H1 (cell line): ENCODE data around the gene PCSK4.

ENCODE experiments used
- CEBPB ChIP-seq: IDR thresholded peaks from 2 replicates; pipeline ENCODE4 v1.6.1; 2012; ENCODE audit warnings: low read depth, low read length
- CREB1 ChIP-seq: IDR thresholded peaks from 2 replicates; pipeline ENCODE4 v1.6.1; 2012; ENCODE audit warnings: inconsistent platforms
- EP300 ChIP-seq, 2 experiments: IDR thresholded peaks; 1 replicate in 1 of 2; 2 replicates in 1 of 2; pipeline ENCODE4 v1.6.1; 2011 to 2012; ENCODE audit warnings: low read depth in 2 of 2, low read length in 2 of 2, mild to moderate bottlenecking in 2 of 2, borderline replicate concordance in 1 of 2, inconsistent platforms in 1 of 2, moderate library complexity in 1 of 2
- JUN ChIP-seq: IDR thresholded peaks from 2 replicates; pipeline ENCODE4 v1.6.1; 2011; ENCODE audit warnings: low read depth, mild to moderate bottlenecking, improper control_type of control experiment, low read length
- JUND ChIP-seq: IDR thresholded peaks from 2 replicates; pipeline ENCODE4 v1.6.1; 2011; ENCODE audit warnings: mild to moderate bottlenecking, improper control_type of control experiment, low read length
- NRF1 ChIP-seq: IDR thresholded peaks from 2 replicates; pipeline ENCODE4 v1.6.1; 2011; ENCODE audit warnings: mild to moderate bottlenecking, low read depth, low read length, improper control_type of control experiment
- PHF8 ChIP-seq: fragments of 200-600 bp; sonication (generic); conservative IDR thresholded peaks from 2 replicates; pipeline ENCODE4 v1.7.1; 2012; ENCODE audit warnings: low read depth, mild to moderate bottlenecking, inconsistent platforms, low read length, moderate library complexity
- POLR2A ChIP-seq, 2 experiments: IDR thresholded peaks; 1 replicate in 1 of 2; 2 replicates in 1 of 2; pipeline ENCODE4 v1.6.1; 2011; ENCODE audit warnings: low read depth in 2 of 2, low read length in 2 of 2, mild to moderate bottlenecking in 2 of 2; ENCODE audit errors: control extremely low read depth in 1 of 2
- POLR2AphosphoS5 ChIP-seq: IDR thresholded peaks from 2 replicates; pipeline ENCODE4 v1.6.1; 2011; ENCODE audit warnings: low read depth, low read length
- TF ChIP-seq, protein P1 (sequence below), 3 experiments: IDR thresholded peaks; 1 replicate in 2 of 3; 2 replicates in 1 of 3; pipeline versions ENCODE4 v1.5.1 to v1.6.1; 2011; ENCODE audit warnings: low read length in 3 of 3, mild to moderate bottlenecking in 3 of 3, inconsistent platforms in 2 of 3, low read depth in 1 of 3, moderate library complexity in 1 of 3; ENCODE audit not compliant: insufficient read depth in 1 of 3; ENCODE audit errors: control extremely low read depth in 1 of 3
- TF ChIP-seq, protein P2 (sequence below): IDR thresholded peaks from 2 replicates; pipeline ENCODE4 v1.6.1; 2012; ENCODE audit warnings: inconsistent platforms
- TF ChIP-seq, protein P3 (sequence below): IDR thresholded peaks from 2 replicates; pipeline ENCODE4 v1.6.1; 2011; ENCODE audit warnings: low read length, improper control_type of control experiment

DNA sequence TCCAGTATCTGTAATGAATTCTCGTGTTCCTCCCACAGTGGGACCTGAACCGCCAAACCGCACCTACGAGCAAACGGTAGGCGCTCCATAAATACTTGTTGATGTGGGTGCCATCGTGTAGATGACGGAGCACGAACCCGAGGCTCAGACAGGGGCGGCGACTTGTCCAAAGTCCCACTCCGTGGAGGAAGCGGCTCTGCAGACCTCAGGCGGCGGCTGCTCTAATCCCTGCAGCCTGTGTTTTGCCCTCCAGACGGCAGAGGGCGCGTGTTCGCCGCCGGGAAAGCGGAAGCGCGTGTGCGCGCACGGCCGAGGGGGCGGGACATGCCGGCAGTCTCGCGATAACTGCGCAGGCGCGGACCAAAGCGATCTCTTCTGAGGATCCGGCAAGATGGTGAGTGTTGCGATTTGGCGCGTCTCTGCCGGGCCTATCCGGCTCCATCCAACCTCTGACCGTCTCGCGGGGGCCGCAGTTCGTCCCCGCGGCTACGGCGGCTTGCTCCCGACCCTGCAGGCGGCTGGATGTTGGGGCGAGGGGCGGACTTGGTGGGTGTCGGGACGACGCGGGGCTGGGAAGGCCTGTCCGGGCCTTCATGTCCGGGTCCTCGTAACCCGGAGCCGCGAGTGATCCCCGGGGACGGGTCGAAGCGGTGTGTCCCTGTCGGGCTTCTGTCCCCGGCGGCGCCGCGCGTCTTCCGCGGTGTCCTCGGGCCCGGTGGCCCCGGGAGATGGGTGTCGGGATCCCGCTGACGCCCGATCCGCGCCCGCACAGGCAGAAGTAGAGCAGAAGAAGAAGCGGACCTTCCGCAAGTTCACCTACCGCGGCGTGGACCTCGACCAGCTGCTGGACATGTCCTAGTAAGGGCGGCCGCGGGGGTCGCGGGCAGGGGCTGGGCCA lies 51.9 kb downstream of the PCSK4 start, which contains the start of gene RPS15:
- TF ChIP-seq, protein P1, sequence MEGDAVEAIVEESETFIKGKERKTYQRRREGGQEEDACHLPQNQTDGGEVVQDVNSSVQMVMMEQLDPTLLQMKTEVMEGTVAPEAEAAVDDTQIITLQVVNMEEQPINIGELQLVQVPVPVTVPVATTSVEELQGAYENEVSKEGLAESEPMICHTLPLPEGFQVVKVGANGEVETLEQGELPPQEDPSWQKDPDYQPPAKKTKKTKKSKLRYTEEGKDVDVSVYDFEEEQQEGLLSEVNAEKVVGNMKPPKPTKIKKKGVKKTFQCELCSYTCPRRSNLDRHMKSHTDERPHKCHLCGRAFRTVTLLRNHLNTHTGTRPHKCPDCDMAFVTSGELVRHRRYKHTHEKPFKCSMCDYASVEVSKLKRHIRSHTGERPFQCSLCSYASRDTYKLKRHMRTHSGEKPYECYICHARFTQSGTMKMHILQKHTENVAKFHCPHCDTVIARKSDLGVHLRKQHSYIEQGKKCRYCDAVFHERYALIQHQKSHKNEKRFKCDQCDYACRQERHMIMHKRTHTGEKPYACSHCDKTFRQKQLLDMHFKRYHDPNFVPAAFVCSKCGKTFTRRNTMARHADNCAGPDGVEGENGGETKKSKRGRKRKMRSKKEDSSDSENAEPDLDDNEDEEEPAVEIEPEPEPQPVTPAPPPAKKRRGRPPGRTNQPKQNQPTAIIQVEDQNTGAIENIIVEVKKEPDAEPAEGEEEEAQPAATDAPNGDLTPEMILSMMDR (IDR thresholded peaks at IDR 0.05; ENCODE audit: control extremely low read depth in 1 of 3, insufficient read depth in 1 of 3, low read depth in 1 of 3, low read length in 3 of 3), result peak; percentile 91 to 97 (median 92)
- peak; percentile 81 for TF ChIP-seq CREB1
- peak; percentile 99 for TF ChIP-seq PHF8
- TF ChIP-seq EP300 (IDR thresholded peaks at IDR 0.05; ENCODE audit: borderline replicate concordance in 1 of 2, low read depth in 2 of 2, low read length in 2 of 2), result no peak
- peak; percentile 33; the same call in 1 of the 2 replicates for TF ChIP-seq NRF1
- no peak for TF ChIP-seq JUN
- TF ChIP-seq POLR2A (IDR thresholded peaks at IDR 0.05; ENCODE audit: control extremely low read depth in 1 of 2, low read depth in 2 of 2, low read length in 2 of 2), result peak; percentile 97 to 98
- TF ChIP-seq, protein P2, sequence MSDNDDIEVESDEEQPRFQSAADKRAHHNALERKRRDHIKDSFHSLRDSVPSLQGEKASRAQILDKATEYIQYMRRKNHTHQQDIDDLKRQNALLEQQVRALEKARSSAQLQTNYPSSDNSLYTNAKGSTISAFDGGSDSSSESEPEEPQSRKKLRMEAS, result peak; percentile 91
- TF ChIP-seq JUND, result peak; percentile 69; the same call in 1 of the 2 replicates
- TF ChIP-seq POLR2AphosphoS5, result peak; percentile 99
- TF ChIP-seq, protein P3, sequence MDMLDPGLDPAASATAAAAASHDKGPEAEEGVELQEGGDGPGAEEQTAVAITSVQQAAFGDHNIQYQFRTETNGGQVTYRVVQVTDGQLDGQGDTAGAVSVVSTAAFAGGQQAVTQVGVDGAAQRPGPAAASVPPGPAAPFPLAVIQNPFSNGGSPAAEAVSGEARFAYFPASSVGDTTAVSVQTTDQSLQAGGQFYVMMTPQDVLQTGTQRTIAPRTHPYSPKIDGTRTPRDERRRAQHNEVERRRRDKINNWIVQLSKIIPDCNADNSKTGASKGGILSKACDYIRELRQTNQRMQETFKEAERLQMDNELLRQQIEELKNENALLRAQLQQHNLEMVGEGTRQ, result 0 out of 2 replicates have a peak, but pooled peaks have one; percentile 24
- no peak for TF ChIP-seq CEBPB
